Osteocyte (in vitro differentiated cells): ENCODE data around the gene TSG101. TPM values are rescaled to one million over a fixed set of nuclear protein-coding genes. Genes with fewer than 3 reads are reported as not detected.
A peak's percentile ranks its signal among the peaks of the same experiment; 100 is the strongest.

Experiments used
- DNase-seq: peaks from one replicate; pipeline ENCODE4 v3.0.0; 2021; ENCODE audit warnings: mixed read lengths; ENCODE audit not compliant: unreplicated experiment; ENCODE audit errors: extremely low spot score
- H3K27ac Mint-ChIP-seq: one replicate; pipeline ENCODE4 v1.8.0; 2021; ENCODE audit warnings: mild to moderate bottlenecking, mixed read lengths; ENCODE audit not compliant: unreplicated experiment
- H3K27me3 Mint-ChIP-seq: one replicate; pipeline ENCODE4 v1.8.0; 2021; ENCODE audit warnings: mixed read lengths; ENCODE audit not compliant: unreplicated experiment
- H3K36me3 Mint-ChIP-seq: one replicate; pipeline ENCODE4 v1.8.0; 2021; ENCODE audit warnings: mixed read lengths; ENCODE audit not compliant: unreplicated experiment
- H3K4me1 Mint-ChIP-seq: one replicate; pipeline ENCODE4 v1.8.0; 2021; ENCODE audit warnings: mixed read lengths; ENCODE audit not compliant: unreplicated experiment
- H3K4me3 Mint-ChIP-seq: one replicate; pipeline ENCODE4 v1.8.0; 2021; ENCODE audit warnings: mild to moderate bottlenecking, moderate library complexity, mixed read lengths; ENCODE audit not compliant: unreplicated experiment
- H3K9me3 Mint-ChIP-seq: one replicate; pipeline ENCODE4 v1.8.0; 2021; ENCODE audit warnings: mixed read lengths; ENCODE audit not compliant: unreplicated experiment
- total RNA-seq: library from RNA; stranded (reverse); gene quantifications from 2 replicates; pipeline ENCODE4 v1.2.1, GENCODE V29; 2021
- TF ChIP-seq, protein P1 (sequence below): fragments of 200-600 bp; sonication (generic); IDR thresholded peaks from 2 replicates; pipeline ENCODE4 v1.5.0; 2021; ENCODE audit warnings: antibody characterized with exemption, mild to moderate bottlenecking, moderate library complexity

Gene TSG101
- total RNA-seq, 1 donor from 2014 or later, result 81.4 TPM

DNA sequence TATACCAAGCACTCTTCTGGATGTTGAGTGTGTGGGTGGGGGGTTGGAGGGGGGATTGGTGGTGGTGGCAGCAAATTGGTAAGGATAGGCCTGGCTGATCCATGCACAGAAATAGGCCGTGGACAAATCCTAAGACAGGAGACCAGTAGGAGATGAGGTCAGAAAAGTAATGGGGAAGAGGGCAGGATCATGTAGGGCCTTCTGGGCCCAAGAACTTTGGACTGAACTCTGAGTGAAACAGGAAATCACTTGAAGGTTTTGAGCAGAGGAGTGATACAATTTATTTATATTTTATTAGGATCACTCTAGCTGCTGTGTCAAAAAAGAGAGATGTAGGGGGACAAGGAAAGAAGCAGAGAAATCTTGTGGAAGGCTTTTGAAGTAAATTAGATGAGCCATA is 28.7 kb downstream of the TSG101 start:
- TF ChIP-seq, protein P1, sequence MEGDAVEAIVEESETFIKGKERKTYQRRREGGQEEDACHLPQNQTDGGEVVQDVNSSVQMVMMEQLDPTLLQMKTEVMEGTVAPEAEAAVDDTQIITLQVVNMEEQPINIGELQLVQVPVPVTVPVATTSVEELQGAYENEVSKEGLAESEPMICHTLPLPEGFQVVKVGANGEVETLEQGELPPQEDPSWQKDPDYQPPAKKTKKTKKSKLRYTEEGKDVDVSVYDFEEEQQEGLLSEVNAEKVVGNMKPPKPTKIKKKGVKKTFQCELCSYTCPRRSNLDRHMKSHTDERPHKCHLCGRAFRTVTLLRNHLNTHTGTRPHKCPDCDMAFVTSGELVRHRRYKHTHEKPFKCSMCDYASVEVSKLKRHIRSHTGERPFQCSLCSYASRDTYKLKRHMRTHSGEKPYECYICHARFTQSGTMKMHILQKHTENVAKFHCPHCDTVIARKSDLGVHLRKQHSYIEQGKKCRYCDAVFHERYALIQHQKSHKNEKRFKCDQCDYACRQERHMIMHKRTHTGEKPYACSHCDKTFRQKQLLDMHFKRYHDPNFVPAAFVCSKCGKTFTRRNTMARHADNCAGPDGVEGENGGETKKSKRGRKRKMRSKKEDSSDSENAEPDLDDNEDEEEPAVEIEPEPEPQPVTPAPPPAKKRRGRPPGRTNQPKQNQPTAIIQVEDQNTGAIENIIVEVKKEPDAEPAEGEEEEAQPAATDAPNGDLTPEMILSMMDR, result no peak
- DNase-seq, result no peak
- Mint-ChIP-seq H3K9me3 (peaks cover 5% of the 10 kb centered on the region), H3K4me3 (no peak overlapping the region), H3K27ac (no peak overlapping the region), H3K4me1 (peaks cover 6% of the 10 kb centered on the region), H3K36me3 (peaks cover 73% of the 10 kb centered on the region), H3K27me3 (no peaks in the 10 kb centered on the region)

GRCh38 chr11:18495703-18496102 is 31.0 kb downstream of the TSG101 start:
- Mint-ChIP-seq H3K27me3 (no peaks in the 10 kb centered on the region), H3K36me3 (peaks cover 54% of the 10 kb centered on the region), H3K9me3 (no peaks in the 10 kb centered on the region), H3K27ac (peak overlapping the region; percentile 28), H3K4me1 (peaks cover 17% of the 10 kb centered on the region), H3K4me3 (no peak overlapping the region)
- TF ChIP-seq, protein P1, result no peak
- DNase-seq, result no peak

DNA sequence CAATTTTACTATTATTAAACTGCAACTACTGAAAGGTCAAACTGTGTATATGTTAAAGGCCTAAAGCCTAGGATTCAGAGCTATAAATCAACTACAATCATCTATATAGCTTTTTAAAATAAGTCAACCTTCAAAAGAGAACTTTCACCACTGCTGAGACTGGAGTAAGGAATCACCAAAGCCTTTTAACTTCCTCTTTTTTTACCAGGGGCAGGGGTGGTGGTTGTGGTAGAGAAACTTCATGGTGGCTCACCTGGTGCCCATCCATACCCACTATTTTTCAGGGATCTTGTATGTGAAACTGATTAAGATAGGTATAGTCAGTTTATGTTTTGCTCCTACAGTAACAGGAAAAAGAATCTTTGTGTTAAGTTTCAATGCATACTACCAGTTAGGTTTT is 31.5 kb downstream of the TSG101 start:
- peak overlapping the region; percentile 28 for H3K27ac Mint-ChIP-seq
- H3K9me3 Mint-ChIP-seq, result no peaks in the 10 kb centered on the region
- H3K27me3 Mint-ChIP-seq, result no peaks in the 10 kb centered on the region
- TF ChIP-seq, protein P1, result no peak
- DNase-seq, result no peak
- no peak overlapping the region for H3K4me3 Mint-ChIP-seq
- peaks cover 21% of the 10 kb centered on the region for H3K4me1 Mint-ChIP-seq
- peaks cover 54% of the 10 kb centered on the region for H3K36me3 Mint-ChIP-seq

DNA sequence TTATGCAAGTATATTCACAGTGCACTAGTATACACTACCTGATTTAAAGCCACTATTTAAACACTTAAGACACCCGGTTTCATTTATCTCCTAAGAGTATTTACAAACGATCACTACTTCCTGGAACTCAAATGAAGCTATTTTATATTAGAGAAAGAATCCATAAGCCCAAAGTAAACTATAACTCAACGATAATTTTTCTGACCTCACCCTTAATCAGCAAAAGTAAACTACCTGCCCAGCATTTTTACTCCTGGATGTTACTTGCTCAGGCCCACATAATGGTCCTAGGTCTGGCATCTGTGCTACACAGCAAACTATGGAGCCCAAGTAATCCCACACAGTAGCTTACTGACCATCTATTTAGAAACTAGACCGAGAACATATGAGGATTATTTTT is 33.4 kb downstream of the TSG101 start:
- peaks cover 51% of the 10 kb centered on the region for H3K36me3 Mint-ChIP-seq
- peak overlapping the region; percentile 8 for H3K27ac Mint-ChIP-seq
- H3K4me1 Mint-ChIP-seq, result peaks cover 27% of the 10 kb centered on the region
- TF ChIP-seq, protein P1, result no peak
- H3K27me3 Mint-ChIP-seq, result no peaks in the 10 kb centered on the region
- H3K4me3 Mint-ChIP-seq, result no peak overlapping the region
- DNase-seq, result no peak
- H3K9me3 Mint-ChIP-seq, result no peaks in the 10 kb centered on the region

GRCh38 chr11:18492888-18493287 is 33.9 kb downstream of the TSG101 start:
- Mint-ChIP-seq H3K4me1 (peaks cover 27% of the 10 kb centered on the region), H3K9me3 (no peaks in the 10 kb centered on the region), H3K27ac (peak overlapping the region; percentile 46), H3K27me3 (no peaks in the 10 kb centered on the region), H3K4me3 (no peak overlapping the region), H3K36me3 (peaks cover 51% of the 10 kb centered on the region)
- TF ChIP-seq, protein P1, result no peak
- no peak for DNase-seq
